ENCODE measurements around the gene CDC40.

CDC40 gene

GRCh38 chr6:110180228-110181008, at the start of gene CDC40:
CDC40 (plus strand) TSS chr6:110180427; CDS start chr6:110180445, 18 bp downstream.
- no peak for DNase-seq (ENCODE audit: extremely low spot score, insufficient read length, low read depth)

GRCh38 chr6:110137924-110138887, 42.0 kb upstream of the CDC40 start:
- DNase-seq (ENCODE audit: extremely low spot score, insufficient read length, low read depth) = no peak
- FAIRE-seq = no peak

More at GRCh38 chr6:110180228-110181008, at the start of gene CDC40:
- no peak for FAIRE-seq

GRCh38 chr6:110139052-110139451, 41.2 kb upstream of the CDC40 start:
- no peak for FAIRE-seq

GRCh38 chr6:110140650-110141049, 39.6 kb upstream of the CDC40 start:
- FAIRE-seq (no peak), DNase-seq (ENCODE audit: extremely low spot score, insufficient read length, low read depth) (no peak)

More at GRCh38 chr6:110139052-110139451, 41.2 kb upstream of the CDC40 start:
- no peak for DNase-seq (ENCODE audit: extremely low spot score, insufficient read length, low read depth)

GRCh38 chr6:110147870-110148269, 32.4 kb upstream of the CDC40 start:
- DNase-seq (ENCODE audit: extremely low spot score, insufficient read length, low read depth) (no peak), FAIRE-seq (no peak)

- FAIRE-seq (no peak), DNase-seq (ENCODE audit: extremely low spot score, insufficient read length, low read depth) (no peak)
Measured at GRCh38 chr6:110158479-110158878, 21.7 kb upstream of the CDC40 start.

GRCh38 chr6:110170081-110170480, 10.1 kb upstream of the CDC40 start:
- DNase-seq (ENCODE audit: extremely low spot score, insufficient read length, low read depth) = no peak
- FAIRE-seq = no peak

GRCh38 chr6:110173506-110174132, 6.6 kb upstream of the CDC40 start:
- FAIRE-seq (no peak), DNase-seq (ENCODE audit: extremely low spot score, insufficient read length, low read depth) (no peak)

- no peak for DNase-seq (ENCODE audit: extremely low spot score, insufficient read length, low read depth)
- peak; percentile 78 for FAIRE-seq
Measured at GRCh38 chr6:110178626-110179405, 1.4 kb upstream of the CDC40 start.

GRCh38 chr6:110179406-110180227, 610 bp upstream of the CDC40 start, which contains the start of gene WASF1:
WASF1 (minus strand) TSS chr6:110179670; CDS start chr6:110127601, 52,069 bp downstream.
- DNase-seq (ENCODE audit: extremely low spot score, insufficient read length, low read depth) (peak; percentile 81), FAIRE-seq (peak; percentile 96)

- FAIRE-seq = peak; percentile 42
Measured at GRCh38 chr6:110181131-110182030, 1.2 kb downstream of the CDC40 start.

GRCh38 chr6:110183292-110183885, 3.2 kb downstream of the CDC40 start:
- DNase-seq (ENCODE audit: extremely low spot score, insufficient read length, low read depth) = no peak
- FAIRE-seq = no peak

More at GRCh38 chr6:110181131-110182030, 1.2 kb downstream of the CDC40 start:
- DNase-seq (ENCODE audit: extremely low spot score, insufficient read length, low read depth) = no peak

GRCh38 chr6:110185879-110186278, 5.7 kb downstream of the CDC40 start:
- DNase-seq (ENCODE audit: extremely low spot score, insufficient read length, low read depth) = no peak

GRCh38 chr6:110188791-110189190, 8.6 kb downstream of the CDC40 start:
- FAIRE-seq = no peak
- no peak for DNase-seq (ENCODE audit: extremely low spot score, insufficient read length, low read depth)

More at GRCh38 chr6:110185879-110186278, 5.7 kb downstream of the CDC40 start:
- peak; percentile 61 for FAIRE-seq

- DNase-seq (ENCODE audit: extremely low spot score, insufficient read length, low read depth) (no peak), FAIRE-seq (no peak)
Measured at GRCh38 chr6:110190726-110191125, 10.5 kb downstream of the CDC40 start.

GRCh38 chr6:110191477-110191876, 11.2 kb downstream of the CDC40 start:
- no peak for FAIRE-seq
- no peak for DNase-seq (ENCODE audit: extremely low spot score, insufficient read length, low read depth)

GRCh38 chr6:110195639-110196038, 15.4 kb downstream of the CDC40 start:
- DNase-seq (ENCODE audit: extremely low spot score, insufficient read length, low read depth) (no peak), FAIRE-seq (no peak)

All from GM18507 (cell line).